Gastrocnemius medialis (tissue), 4 donors: ENCODE measurements around the gene ZNF710. TPM values are rescaled to one million over a fixed set of nuclear protein-coding genes. Genes with fewer than 3 reads are reported as not detected.

Experiments
- ATAC-seq, 2 donors: fragments of 150-250 bp; one replicate each; pipeline ENCODE4 v1.9.1; 2016
- DNase-seq, 2 donors: peaks; one replicate each; pipeline ENCODE4 v3.0.0-alpha.2; 2019
- H3K27ac ChIP-seq, 4 donors: fragments of 200-600 bp; sonication (generic); 1 replicate in 1 of 4; 2 replicates in 3 of 4; pipeline ENCODE4 v1.5.1; 2016 to 2018; ENCODE audit warnings: mild to moderate bottlenecking in 2 of 4, moderate library complexity in 1 of 4
- H3K27me3 ChIP-seq, 3 donors: fragments of 200-600 bp; sonication (generic) in 2 of 3; 1 replicate in 1 of 3; 2 replicates in 2 of 3; pipeline versions ENCODE4 v1.5.1 to v1.6.0; 2016 to 2019; ENCODE audit warnings: mild to moderate bottlenecking in 1 of 3, moderate library complexity in 1 of 3
- H3K36me3 ChIP-seq, 2 donors: fragments of 200-600 bp; sonication (generic) in 1 of 2; one replicate each; pipeline ENCODE4 v1.5.1; 2017 to 2018
- H3K4me1 ChIP-seq, 2 donors: fragments of 200-600 bp; sonication (generic) in 1 of 2; one replicate each; pipeline ENCODE4 v1.5.1; 2016 to 2017; ENCODE audit warnings: mild to moderate bottlenecking in 2 of 2
- H3K4me3 ChIP-seq, 4 donors: fragments of 200-600 bp; sonication (generic) in 3 of 4; 1 replicate in 1 of 4; 2 replicates in 3 of 4; pipeline ENCODE4 v1.5.1; 2016 to 2019; ENCODE audit warnings: mild to moderate bottlenecking in 2 of 4
- H3K9me3 ChIP-seq, 3 donors: fragments of 200-600 bp; sonication (generic) in 2 of 3; 1 replicate in 1 of 3; 2 replicates in 2 of 3; pipeline ENCODE4 v1.5.1; 2016 to 2019
- CTCF ChIP-seq, 5 experiments: fragments of 450-650 bp in 3 of 5; fragments of 200-600 bp in 2 of 5; sonication (generic) in 2 of 5; IDR thresholded peaks in 4 of 5; conservative IDR thresholded peaks in 1 of 5; 1 replicate in 4 of 5; 2 replicates in 1 of 5; pipeline ENCODE4 v1.5.1; 2016 to 2019; ENCODE audit warnings: antibody characterized with exemption in 5 of 5, mild to moderate bottlenecking in 3 of 5, moderate library complexity in 3 of 5
- POLR2A ChIP-seq, 2 donors: fragments of 450-650 bp; IDR thresholded peaks; one replicate each; pipeline ENCODE4 v1.6.1; 2017; ENCODE audit warnings: antibody characterized with exemption in 2 of 2, mild to moderate bottlenecking in 2 of 2, moderate library complexity in 2 of 2
- in situ Hi-C, 4 donors: fragments of 200-750 bp; cut with MboI; loops; one replicate each; pipeline versions ENCODE4 v1.15.0 to v1.8.0; 2017; ENCODE audit warnings: low sequenced_read_pairs in 4 of 4
- intact Hi-C: fragments of 100-400 bp; cut with DNase I; formaldehyde crosslinking; loops from one replicate; pipeline ENCODE4 v1.15.1; 2023; ENCODE audit warnings: low total_unique reads
- total RNA-seq, 4 donors: library from RNA; depleted of rRNA; stranded (reverse); fragments of >200 nt; gene quantifications; one replicate each; pipeline versions ENCODE4 v1.1.0 to v1.2.3, GENCODE V29; 2016

ZNF710 gene
- total RNA-seq, 4 donors from 2014 or later: 2.6 to 5.4 (median 3.2) TPM

- H3K4me3 ChIP-seq: no peak overlapping the region
- TF ChIP-seq CTCF (IDR thresholded peaks at IDR 0.05 in 4 of 5, conservative IDR thresholded peaks at IDR 0.05 in 1 of 5) (no peak), POLR2A (IDR thresholded peaks at IDR 0.05) (no peak)
- no peak for ATAC-seq
- no peaks in the 10 kb centered on the region for H3K27me3 ChIP-seq
- in situ Hi-C loops: no loop called here
- intact Hi-C loops: no loop called here
- no peak overlapping the region for H3K27ac ChIP-seq
- no peaks in the 10 kb centered on the region for H3K36me3 ChIP-seq
- DNase-seq: no peak
- no peaks in the 10 kb centered on the region for H3K4me1 ChIP-seq
- H3K9me3 ChIP-seq: no peaks in the 10 kb centered on the region
Observed at GRCh38 chr15:89984001-89984400, 17.1 kb upstream of the ZNF710 start.

- Histone ChIP-seq H3K27ac (no peak overlapping the region), H3K4me1 (no peaks in the 10 kb centered on the region), H3K27me3 (no peaks in the 10 kb centered on the region), H3K4me3 (no peak overlapping the region), H3K36me3 (no peaks in the 10 kb centered on the region), H3K9me3 (no peaks in the 10 kb centered on the region)
- ATAC-seq: no peak
- TF ChIP-seq CTCF (IDR thresholded peaks at IDR 0.05 in 4 of 5, conservative IDR thresholded peaks at IDR 0.05 in 1 of 5) (no peak), POLR2A (IDR thresholded peaks at IDR 0.05) (no peak)
- no peak for DNase-seq
- intact Hi-C loops: no loop called here
- in situ Hi-C loops: no loop called here
Observed at GRCh38 chr15:89984421-89985010, 16.6 kb upstream of the ZNF710 start.

GRCh38 chr15:89985111-89985510 lies 16.0 kb upstream of the ZNF710 start:
- H3K27me3 ChIP-seq: no peaks in the 10 kb centered on the region
- H3K27ac ChIP-seq: no peak overlapping the region
- no peak for ATAC-seq
- intact Hi-C loops (no loop called here), in situ Hi-C loops (no loop called here)
- no peak for TF ChIP-seq CTCF (IDR thresholded peaks at IDR 0.05 in 4 of 5, conservative IDR thresholded peaks at IDR 0.05 in 1 of 5)
- no peak for TF ChIP-seq POLR2A (IDR thresholded peaks at IDR 0.05)
- H3K4me3 ChIP-seq: no peak overlapping the region
- no peaks in the 10 kb centered on the region for H3K9me3 ChIP-seq
- no peak for DNase-seq
- H3K36me3 ChIP-seq: no peaks in the 10 kb centered on the region
- H3K4me1 ChIP-seq: no peaks in the 10 kb centered on the region

- H3K9me3 ChIP-seq: no peaks in the 10 kb centered on the region
- intact Hi-C loops (no loop called here), in situ Hi-C loops (no loop called here)
- no peak overlapping the region for H3K27ac ChIP-seq
- H3K27me3 ChIP-seq: no peaks in the 10 kb centered on the region
- H3K4me1 ChIP-seq: no peaks in the 10 kb centered on the region
- no peak overlapping the region for H3K4me3 ChIP-seq
- ATAC-seq (no peak), DNase-seq (no peak)
- no peaks in the 10 kb centered on the region for H3K36me3 ChIP-seq
- TF ChIP-seq CTCF (IDR thresholded peaks at IDR 0.05 in 4 of 5, conservative IDR thresholded peaks at IDR 0.05 in 1 of 5) (no peak), POLR2A (IDR thresholded peaks at IDR 0.05) (no peak)
Observed at GRCh38 chr15:89991312-89991711, 9.8 kb upstream of the ZNF710 start.

- in situ Hi-C loops: no loop called here
- DNase-seq (no peak), ATAC-seq (no peak)
- Histone ChIP-seq H3K36me3 (no peaks in the 10 kb centered on the region), H3K4me3 (no peak overlapping the region), H3K27ac (no peak overlapping the region), H3K27me3 (no peaks in the 10 kb centered on the region), H3K9me3 (no peaks in the 10 kb centered on the region), H3K4me1 (no peaks in the 10 kb centered on the region)
- intact Hi-C loops: no loop called here
- TF ChIP-seq CTCF (IDR thresholded peaks at IDR 0.05 in 4 of 5, conservative IDR thresholded peaks at IDR 0.05 in 1 of 5) (no peak), POLR2A (IDR thresholded peaks at IDR 0.05) (no peak)
Observed at GRCh38 chr15:89993349-89993748, 7.8 kb upstream of the ZNF710 start.
